HepG2 (cell line): ENCODE data around the gene FNDC3B. TPM values are rescaled to one million over a fixed set of nuclear protein-coding genes. Genes with fewer than 3 reads are reported as not detected.

Source experiments
- AGO1 ChIP-seq: fragments of 200-400 bp; formaldehyde crosslinking; IDR thresholded peaks from 2 replicates; pipeline ENCODE4 v1.6.1; 2017; ENCODE audit warnings: mild to moderate bottlenecking, low read depth, low read length, moderate library complexity; ENCODE audit not compliant: poor library complexity, severe bottlenecking
- ELF1 ChIP-seq: sonication (generic); formaldehyde crosslinking; IDR thresholded peaks from 2 replicates; pipeline ENCODE4 v1.4.0; 2020; ENCODE audit warnings: missing genetic modification reagents
- ELF3 ChIP-seq: IDR thresholded peaks from 2 replicates; pipeline ENCODE4 v1.6.1; 2016; ENCODE audit warnings: missing genetic modification reagents, missing compliant biosample characterization
- FIP1L1 ChIP-seq: fragments of 200-400 bp; formaldehyde crosslinking; IDR thresholded peaks from 2 replicates; pipeline ENCODE4 v1.6.1; 2018; ENCODE audit warnings: low read depth, mild to moderate bottlenecking, low read length, moderate library complexity, borderline replicate concordance; ENCODE audit not compliant: insufficient read depth
- HNF4G ChIP-seq, 2 experiments: sonication (generic) in 1 of 2; formaldehyde crosslinking in 1 of 2; IDR thresholded peaks; 2 replicates each; pipeline versions ENCODE4 v1.4.0 to v1.6.1; 2011 to 2020; ENCODE audit warnings: borderline replicate concordance in 2 of 2, low read depth in 2 of 2, mild to moderate bottlenecking in 2 of 2, low read length in 1 of 2, missing genetic modification reagents in 1 of 2, moderate library complexity in 1 of 2
- HNRNPUL1 ChIP-seq: fragments of 200-400 bp; formaldehyde crosslinking; IDR thresholded peaks from 2 replicates; pipeline ENCODE4 v1.6.1; 2017; ENCODE audit warnings: low read depth, mild to moderate bottlenecking, low read length, moderate library complexity
- HOXD1 ChIP-seq: sonication (generic); formaldehyde crosslinking; IDR thresholded peaks from 2 replicates; pipeline ENCODE4 v1.5.0; 2020; ENCODE audit warnings: missing genetic modification reagents
- KDM5A ChIP-seq: fragments of 200-600 bp; sonication (generic); IDR thresholded peaks from 2 replicates; pipeline ENCODE4 v1.7.0; 2018; ENCODE audit warnings: antibody characterized with exemption, mild to moderate bottlenecking, low read length, borderline replicate concordance
- PAF1 ChIP-seq: IDR thresholded peaks from 2 replicates; pipeline ENCODE4 v1.6.1; 2016; ENCODE audit warnings: missing genetic modification reagents, missing compliant biosample characterization
- SALL2 ChIP-seq: sonication (generic); formaldehyde crosslinking; IDR thresholded peaks from 2 replicates; pipeline ENCODE4 v1.8.1; 2023; ENCODE audit warnings: mild to moderate bottlenecking, missing genetic modification reagents, inconsistent platforms
- SMAD9 ChIP-seq: sonication (generic); formaldehyde crosslinking; IDR thresholded peaks from 2 replicates; pipeline ENCODE4 v1.5.1; 2020; ENCODE audit warnings: mild to moderate bottlenecking, missing genetic modification reagents
- SMARCC2 ChIP-seq: fragments of 450-650 bp; IDR thresholded peaks from 2 replicates; pipeline ENCODE4 v1.6.1; 2017; ENCODE audit warnings: antibody characterized with exemption, mild to moderate bottlenecking
- SP1 ChIP-seq, 2 experiments: fragments of 450-650 bp in 1 of 2; sonication (generic) in 1 of 2; formaldehyde crosslinking in 1 of 2; IDR thresholded peaks; 2 replicates each; pipeline versions ENCODE4 v1.4.0 to v1.6.1; 2016 to 2020; ENCODE audit warnings: missing genetic modification reagents in 1 of 2
- TARDBP ChIP-seq: sonication (generic); formaldehyde crosslinking; IDR thresholded peaks from 2 replicates; pipeline ENCODE4 v1.8.0; 2022; ENCODE audit warnings: mild to moderate bottlenecking, missing genetic modification reagents
- TBX2 ChIP-seq: sonication (generic); formaldehyde crosslinking; IDR thresholded peaks from 2 replicates; pipeline ENCODE4 v1.5.0; 2020; ENCODE audit warnings: missing genetic modification reagents, mild to moderate bottlenecking, borderline replicate concordance
- TOE1 ChIP-seq: sonication (generic); formaldehyde crosslinking; IDR thresholded peaks from 2 replicates; pipeline ENCODE4 v1.4.0; 2020; ENCODE audit warnings: mild to moderate bottlenecking, missing genetic modification reagents
- YEATS4 ChIP-seq: sonication (generic); formaldehyde crosslinking; IDR thresholded peaks from 2 replicates; pipeline ENCODE4 v1.4.0; 2020; ENCODE audit warnings: missing genetic modification reagents, borderline replicate concordance
- ZNF12 ChIP-seq: sonication (generic); formaldehyde crosslinking; IDR thresholded peaks from 2 replicates; pipeline ENCODE4 v1.5.0; 2020; ENCODE audit warnings: missing genetic modification reagents
- ZNF282 ChIP-seq: fragments of 450-650 bp; IDR thresholded peaks from 2 replicates; pipeline ENCODE4 v1.6.1; 2018; ENCODE audit not compliant: partially characterized antibody
- ZNF3 ChIP-seq: IDR thresholded peaks from 2 replicates; pipeline ENCODE4 v1.7.0; 2017; ENCODE audit warnings: inconsistent platforms
- ZNF33B ChIP-seq: sonication (generic); formaldehyde crosslinking; IDR thresholded peaks from 2 replicates; pipeline ENCODE4 v1.5.1; 2020; ENCODE audit warnings: mild to moderate bottlenecking, missing genetic modification reagents
- ZNF44 ChIP-seq: sonication (generic); formaldehyde crosslinking; IDR thresholded peaks from 2 replicates; pipeline ENCODE4 v1.5.1; 2020; ENCODE audit warnings: mild to moderate bottlenecking, missing genetic modification reagents
- ZNF549 ChIP-seq: sonication (generic); formaldehyde crosslinking; IDR thresholded peaks from 2 replicates; pipeline ENCODE4 v1.5.0; 2020; ENCODE audit warnings: missing genetic modification reagents
- ZNF775 ChIP-seq: sonication (generic); formaldehyde crosslinking; IDR thresholded peaks from 2 replicates; pipeline ENCODE4 v1.4.0; 2020; ENCODE audit warnings: missing genetic modification reagents, mild to moderate bottlenecking, moderate library complexity, borderline replicate concordance
- ZNF790 ChIP-seq: sonication (generic); formaldehyde crosslinking; IDR thresholded peaks from 2 replicates; pipeline ENCODE4 v1.8.0; 2022; ENCODE audit warnings: missing genetic modification reagents, mild to moderate bottlenecking, borderline replicate concordance
- ZNF883 ChIP-seq: sonication (generic); formaldehyde crosslinking; IDR thresholded peaks from 2 replicates; pipeline ENCODE4 v1.5.1; 2020; ENCODE audit warnings: mild to moderate bottlenecking, missing genetic modification reagents; ENCODE audit errors: not compliant biosample characterization
- ZNF891 ChIP-seq: sonication (generic); formaldehyde crosslinking; IDR thresholded peaks from 2 replicates; pipeline ENCODE4 v1.5.0; 2020; ENCODE audit warnings: mild to moderate bottlenecking, missing genetic modification reagents
- ZSCAN12 ChIP-seq: sonication (generic); formaldehyde crosslinking; IDR thresholded peaks from 2 replicates; pipeline ENCODE4 v1.9.0; 2021; ENCODE audit warnings: mild to moderate bottlenecking, missing genetic modification reagents
- ZSCAN31 ChIP-seq: sonication (generic); formaldehyde crosslinking; IDR thresholded peaks from 2 replicates; pipeline ENCODE4 v1.5.0; 2020; ENCODE audit warnings: low read depth, mild to moderate bottlenecking, missing genetic modification reagents
- polyA plus RNA-seq, 8 experiments: library from polyadenylated mRNA; depleted of rRNA in 3 of 8; stranded (reverse) in 7 of 8; unstranded in 1 of 8; fragments of >200 nt; fragmentation: Illumina TruSeq in 4 of 8; extraction: Trizol in 4 of 8; gene quantifications; 2 replicates each; pipeline versions ENCODE4 v1.2.1 to v1.2.3, GENCODE V29; 2011 to 2016; ENCODE audit warnings: low read depth in 4 of 8, missing spikeins in 1 of 8, mixed read lengths in 1 of 8; ENCODE audit not compliant: insufficient read depth in 1 of 8
- total RNA-seq, 5 experiments: library from RNA; depleted of rRNA; stranded (reverse); fragments of >200 nt; fragmentation: Illumina TruSeq; extraction: Trizol; gene quantifications; 2 replicates each; pipeline ENCODE4 v1.2.3, GENCODE V29; 2016; ENCODE audit warnings: low read depth in 1 of 5
- TF ChIP-seq, protein P1 (sequence below): sonication (generic); formaldehyde crosslinking; IDR thresholded peaks from 2 replicates; pipeline ENCODE4 v1.5.0; 2020; ENCODE audit warnings: mild to moderate bottlenecking, missing genetic modification reagents, moderate library complexity
- TF ChIP-seq, protein P2 (sequence below): sonication (generic); formaldehyde crosslinking; IDR thresholded peaks from 2 replicates; pipeline ENCODE4 v1.5.1; 2020; ENCODE audit warnings: mild to moderate bottlenecking, missing genetic modification reagents, borderline replicate concordance

The FNDC3B gene
- total and polyA plus RNA-seq, 2 of the 13 experiments (the other 11 are each of a cell fraction or from before 2014, with no cell fraction given), result 74.8 to 103 TPM

DNA sequence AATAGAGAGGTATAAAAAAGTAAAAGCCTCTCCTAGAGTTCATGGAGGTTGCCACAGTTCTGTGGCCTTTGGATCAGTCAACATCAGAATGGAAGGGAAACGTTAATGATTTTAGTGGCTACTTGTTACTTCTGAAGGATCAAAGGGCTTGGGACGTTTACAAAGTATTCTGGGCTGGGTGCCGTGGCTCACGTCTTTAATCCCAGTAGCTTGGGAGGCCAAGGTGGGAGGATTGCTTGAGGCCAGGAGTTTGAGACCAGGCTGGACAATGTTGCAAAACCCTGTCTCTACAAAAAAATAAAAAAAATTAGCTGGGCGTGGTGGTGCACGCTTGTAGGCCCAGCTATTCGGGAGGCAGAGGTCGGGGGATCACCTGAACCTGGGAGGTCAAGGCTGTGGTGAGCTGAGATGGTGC, 44.6 kb downstream of the FNDC3B start (continued):
- TF ChIP-seq, protein P1, sequence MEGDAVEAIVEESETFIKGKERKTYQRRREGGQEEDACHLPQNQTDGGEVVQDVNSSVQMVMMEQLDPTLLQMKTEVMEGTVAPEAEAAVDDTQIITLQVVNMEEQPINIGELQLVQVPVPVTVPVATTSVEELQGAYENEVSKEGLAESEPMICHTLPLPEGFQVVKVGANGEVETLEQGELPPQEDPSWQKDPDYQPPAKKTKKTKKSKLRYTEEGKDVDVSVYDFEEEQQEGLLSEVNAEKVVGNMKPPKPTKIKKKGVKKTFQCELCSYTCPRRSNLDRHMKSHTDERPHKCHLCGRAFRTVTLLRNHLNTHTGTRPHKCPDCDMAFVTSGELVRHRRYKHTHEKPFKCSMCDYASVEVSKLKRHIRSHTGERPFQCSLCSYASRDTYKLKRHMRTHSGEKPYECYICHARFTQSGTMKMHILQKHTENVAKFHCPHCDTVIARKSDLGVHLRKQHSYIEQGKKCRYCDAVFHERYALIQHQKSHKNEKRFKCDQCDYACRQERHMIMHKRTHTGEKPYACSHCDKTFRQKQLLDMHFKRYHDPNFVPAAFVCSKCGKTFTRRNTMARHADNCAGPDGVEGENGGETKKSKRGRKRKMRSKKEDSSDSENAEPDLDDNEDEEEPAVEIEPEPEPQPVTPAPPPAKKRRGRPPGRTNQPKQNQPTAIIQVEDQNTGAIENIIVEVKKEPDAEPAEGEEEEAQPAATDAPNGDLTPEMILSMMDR, result no peak
- TF ChIP-seq ZNF12 (CRISPR knock-in tag), result no peak
- TF ChIP-seq YEATS4, result no peak
- TF ChIP-seq AGO1, result no peak
- TF ChIP-seq ZNF775 (CRISPR knock-in tag), result no peak
- TF ChIP-seq, protein P2, sequence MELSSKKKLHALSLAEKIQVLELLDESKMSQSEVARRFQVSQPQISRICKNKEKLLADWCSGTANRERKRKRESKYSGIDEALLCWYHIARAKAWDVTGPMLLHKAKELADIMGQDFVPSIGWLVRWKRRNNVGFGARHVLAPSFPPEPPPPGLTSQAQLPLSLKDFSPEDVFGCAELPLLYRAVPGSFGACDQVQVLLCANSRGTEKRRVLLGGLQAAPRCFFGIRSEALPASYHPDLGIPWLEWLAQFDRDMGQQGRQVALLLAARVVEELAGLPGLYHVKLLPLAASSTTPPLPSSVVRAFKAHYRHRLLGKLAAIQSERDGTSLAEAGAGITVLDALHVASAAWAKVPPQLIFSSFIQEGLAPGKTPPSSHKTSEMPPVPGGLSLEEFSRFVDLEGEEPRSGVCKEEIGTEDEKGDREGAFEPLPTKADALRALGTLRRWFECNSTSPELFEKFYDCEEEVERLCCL (CRISPR knock-in tag), result no peak
- no peak for TF ChIP-seq FIP1L1
- no peak for TF ChIP-seq ZNF282
- no peak for TF ChIP-seq SMARCC2
- no peak for TF ChIP-seq SMAD9 (CRISPR knock-in tag)
- peak; percentile 73; the same call in 1 of the 2 replicates for TF ChIP-seq TBX2
- peak; percentile 81; the same call in 1 of the 2 replicates for TF ChIP-seq PAF1 (CRISPR knock-in tag)
- no peak for TF ChIP-seq ZNF33B
- TF ChIP-seq ZSCAN31 (CRISPR knock-in tag), result no peak
- no peak for TF ChIP-seq ZSCAN12
- peak; percentile 59; the same call in 1 of the 2 replicates for TF ChIP-seq ELF3 (CRISPR knock-in tag)
- TF ChIP-seq TOE1 (CRISPR knock-in tag), result no peak
- no peak for TF ChIP-seq SALL2
- no peak for TF ChIP-seq ZNF44
- TF ChIP-seq KDM5A, result peak; percentile 17; the same call in 1 of the 2 replicates
- TF ChIP-seq HNRNPUL1, result no peak
- no peak for TF ChIP-seq ZNF549
- 0 out of 2 replicates have a peak, but pooled peaks have one; percentile 45 for TF ChIP-seq HOXD1 (CRISPR knock-in tag)
- TF ChIP-seq SP1 (IDR thresholded peaks at IDR 0.05), result no peak
- TF ChIP-seq SP1 (CRISPR knock-in tag; IDR thresholded peaks at IDR 0.05), result no peak
- TF ChIP-seq TARDBP (CRISPR knock-in tag), result peak; percentile 71; the same call in 1 of the 2 replicates
- peak; percentile 89 for TF ChIP-seq HNF4G (IDR thresholded peaks at IDR 0.05; ENCODE audit: borderline replicate concordance, low read depth, low read length)
- TF ChIP-seq HNF4G (CRISPR knock-in tag; IDR thresholded peaks at IDR 0.05; ENCODE audit: borderline replicate concordance, low read depth), result peak; percentile 82; the same call in 1 of the 2 replicates
- no peak for TF ChIP-seq ZNF891
- no peak for TF ChIP-seq ZNF883 (CRISPR knock-in tag)
- no peak for TF ChIP-seq ZNF3 (CRISPR knock-in tag)
- TF ChIP-seq ZNF790, result no peak
- TF ChIP-seq ELF1 (CRISPR knock-in tag), result no peak
